Endodermal cell (in vitro differentiated cells): ENCODE data around the gene NME3. TPM values are rescaled to one million over a fixed set of nuclear protein-coding genes. Genes with fewer than 3 reads are reported as not detected.
A peak's percentile ranks its signal among the peaks of the same experiment; 100 is the strongest.

Experiments
- DNase-seq: peaks from one replicate; pipeline ENCODE4 v3.0.0-alpha.2; 2017
- H3K27ac ChIP-seq: 2 replicates; pipeline ENCODE4 v1.5.1; 2013; ENCODE audit warnings: mild to moderate bottlenecking, low read depth, low read length, moderate library complexity
- H3K27me3 ChIP-seq: 2 replicates; pipeline ENCODE4 v1.6.1; 2013; ENCODE audit warnings: mild to moderate bottlenecking, low read length, moderate library complexity; ENCODE audit not compliant: insufficient read depth, control insufficient read depth, poor library complexity, severe bottlenecking
- H3K36me3 ChIP-seq: 2 replicates; pipeline ENCODE4 v1.7.0; 2013; ENCODE audit warnings: mild to moderate bottlenecking, low read length, moderate library complexity; ENCODE audit not compliant: control insufficient read depth, insufficient read depth
- H3K4me1 ChIP-seq: one replicate; pipeline ENCODE4 v1.7.0; 2013; ENCODE audit warnings: low read length; ENCODE audit not compliant: control insufficient read depth, insufficient read depth
- H3K4me3 ChIP-seq: 2 replicates; pipeline ENCODE4 v1.5.1; 2013; ENCODE audit warnings: mild to moderate bottlenecking, low read length, moderate library complexity
- H3K9ac ChIP-seq: 2 replicates; pipeline ENCODE4 v1.6.1; 2013; ENCODE audit warnings: mild to moderate bottlenecking, low read length, moderate library complexity; ENCODE audit not compliant: poor library complexity, severe bottlenecking; ENCODE audit errors: extremely low read depth
- H3K9me3 ChIP-seq: 2 replicates; pipeline ENCODE4 v1.6.1; 2013; ENCODE audit warnings: mild to moderate bottlenecking, low read length, moderate library complexity; ENCODE audit not compliant: control insufficient read depth
- H3K27ac Mint-ChIP-seq: 2 replicates; pipeline ENCODE4 v1.8.0; 2020; ENCODE audit warnings: mixed read lengths
- H3K27me3 Mint-ChIP-seq: 2 replicates; pipeline ENCODE4 v1.8.0; 2021; ENCODE audit warnings: mild to moderate bottlenecking, mixed read lengths; ENCODE audit not compliant: insufficient read depth
- H3K36me3 Mint-ChIP-seq: 2 replicates; pipeline ENCODE4 v1.8.0; 2020; ENCODE audit warnings: low read depth, mixed read lengths
- H3K4me1 Mint-ChIP-seq: 2 replicates; pipeline ENCODE4 v1.8.0; 2020; ENCODE audit warnings: mixed read lengths
- H3K4me3 Mint-ChIP-seq: 2 replicates; pipeline ENCODE4 v1.8.0; 2020; ENCODE audit warnings: mild to moderate bottlenecking, moderate library complexity, mixed read lengths
- H3K9me3 Mint-ChIP-seq: 2 replicates; pipeline ENCODE4 v1.8.0; 2020; ENCODE audit warnings: mild to moderate bottlenecking, mixed read lengths
- CTCF ChIP-seq: fragments of 200-600 bp; sonication (generic); conservative IDR thresholded peaks from 2 replicates; pipeline ENCODE4 v1.5.0; 2021; ENCODE audit warnings: antibody characterized with exemption, mild to moderate bottlenecking
- WGBS, 2 experiments: methylation state at CpG; one replicate each; pipeline versions ENCODE4 v1.1.5 to v1.1.7; 2013; ENCODE audit warnings: missing lambda C conversion rate in 2 of 2, mixed read lengths in 1 of 2; ENCODE audit not compliant: insufficient coverage in 1 of 2, insufficient read length in 1 of 2; 5-methylcytosine and 5-hydroxymethylcytosine counted together
- total RNA-seq, 2 donors: library from RNA; stranded (reverse); fragmentation: NEBNext Ultra II Directional in 1 of 2; extraction: Animal tissue kit (Norgen Biotek cat#: 25700) in 1 of 2; gene quantifications; 2 replicates in 1 of 2; 3 replicates in 1 of 2; pipeline ENCODE4 v1.2.1, GENCODE V29; 2021

The NME3 gene
- total RNA-seq, 2 donors from 2014 or later = 70.3 to 73.6 TPM

- no peak overlapping the region for H3K27ac Mint-ChIP-seq
- peaks cover 1% of the 10 kb centered on the region for H3K4me1 Mint-ChIP-seq
- no peaks in the 10 kb centered on the region for H3K4me1 ChIP-seq
- H3K27me3 ChIP-seq = no peaks in the 10 kb centered on the region
- peaks cover 23% of the 10 kb centered on the region for H3K36me3 ChIP-seq
- no peak overlapping the region for H3K27ac ChIP-seq
- no peak overlapping the region for H3K4me3 ChIP-seq
- no peaks in the 10 kb centered on the region for H3K27me3 Mint-ChIP-seq
- H3K9ac ChIP-seq = no peak overlapping the region
- no peak for TF ChIP-seq CTCF
- H3K9me3 Mint-ChIP-seq = no peaks in the 10 kb centered on the region
- 94% methylated on average over 12 to 25 of the region's 25 CpGs for WGBS, 2 experiments
- H3K9me3 ChIP-seq = no peaks in the 10 kb centered on the region
- DNase-seq = peak; percentile 26
- no peak overlapping the region for H3K4me3 Mint-ChIP-seq
- H3K36me3 Mint-ChIP-seq = peaks cover 24% of the 10 kb centered on the region
Observed at GRCh38 chr16:1820096-1820945, 49.0 kb upstream of the NME3 start.

- Mint-ChIP-seq H3K9me3 (no peaks in the 10 kb centered on the region), H3K4me1 (peaks cover 1% of the 10 kb centered on the region), H3K36me3 (peaks cover 29% of the 10 kb centered on the region), H3K27me3 (no peaks in the 10 kb centered on the region), H3K4me3 (no peak overlapping the region), H3K27ac (peak overlapping the region; percentile 65)
- Histone ChIP-seq H3K36me3 (peaks cover 28% of the 10 kb centered on the region), H3K9ac (no peak overlapping the region), H3K9me3 (no peaks in the 10 kb centered on the region), H3K27me3 (no peaks in the 10 kb centered on the region), H3K4me1 (no peaks in the 10 kb centered on the region), H3K4me3 (no peak overlapping the region), H3K27ac (no peak overlapping the region)
- no peak for DNase-seq
- no peak for TF ChIP-seq CTCF
- 94 to 95% methylated on average over 11 to 15 of the region's 15 CpGs for WGBS, 2 experiments
Observed at GRCh38 chr16:1819611-1820010, 48.3 kb upstream of the NME3 start.

GRCh38 chr16:1818873-1819525 lies 47.7 kb upstream of the NME3 start:
- no peak for TF ChIP-seq CTCF
- no peak overlapping the region for H3K27ac ChIP-seq
- no peaks in the 10 kb centered on the region for H3K4me1 ChIP-seq
- peaks cover 1% of the 10 kb centered on the region for H3K4me1 Mint-ChIP-seq
- no peaks in the 10 kb centered on the region for H3K27me3 Mint-ChIP-seq
- H3K36me3 ChIP-seq = peaks cover 28% of the 10 kb centered on the region
- peak overlapping the region; percentile 65 for H3K27ac Mint-ChIP-seq
- no peaks in the 10 kb centered on the region for H3K27me3 ChIP-seq
- H3K4me3 ChIP-seq = no peak overlapping the region
- H3K9ac ChIP-seq = no peak overlapping the region
- H3K9me3 ChIP-seq = no peaks in the 10 kb centered on the region
- no peaks in the 10 kb centered on the region for H3K9me3 Mint-ChIP-seq
- DNase-seq = peak; percentile 13
- WGBS, 2 experiments = 92 to 95% methylated on average over 24 to 35 of the region's 35 CpGs
- peaks cover 32% of the 10 kb centered on the region for H3K36me3 Mint-ChIP-seq
- H3K4me3 Mint-ChIP-seq = no peak overlapping the region
